ENCODE data around the gene CABCOCO1.

The CABCOCO1 gene

DNA sequence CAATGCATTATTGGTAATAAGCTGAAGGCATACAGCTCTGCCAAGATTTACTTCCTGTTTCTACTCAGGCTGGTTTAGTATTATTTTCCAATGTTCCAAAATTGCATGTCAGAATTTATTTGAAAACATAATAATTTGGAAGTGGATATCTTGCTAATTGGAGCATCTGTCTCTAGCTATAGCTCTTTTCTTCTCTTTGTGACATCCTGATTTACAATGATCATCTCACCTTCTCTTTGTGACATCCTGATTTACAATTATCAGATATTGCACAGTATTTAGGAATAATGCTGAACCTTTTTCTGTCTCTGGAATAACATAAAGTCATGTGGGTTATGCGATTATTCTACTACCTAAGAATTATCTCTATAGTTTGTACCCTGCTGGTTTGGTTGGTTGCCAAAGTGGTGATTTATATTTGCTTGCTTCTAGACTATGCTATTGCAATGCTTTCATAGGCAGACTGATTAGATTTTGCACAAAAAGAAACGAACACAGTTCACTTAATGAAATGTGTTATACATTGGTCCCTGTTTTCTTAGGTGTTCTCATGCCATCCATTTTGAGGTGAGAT is 44.3 kb upstream of the CABCOCO1 start:
- no peak for TF ChIP-seq RAD21 (IDR thresholded peaks at IDR 0.05; ENCODE audit: low read depth)
- TF ChIP-seq, protein P1, sequence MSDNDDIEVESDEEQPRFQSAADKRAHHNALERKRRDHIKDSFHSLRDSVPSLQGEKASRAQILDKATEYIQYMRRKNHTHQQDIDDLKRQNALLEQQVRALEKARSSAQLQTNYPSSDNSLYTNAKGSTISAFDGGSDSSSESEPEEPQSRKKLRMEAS (IDR thresholded peaks at IDR 0.05) = no peak
- TF ChIP-seq CREB1 (IDR thresholded peaks at IDR 0.05; ENCODE audit: low read depth) = no peak
- no peak for TF ChIP-seq NFIC (IDR thresholded peaks at IDR 0.05)
- no peak for TF ChIP-seq FOXM1 (IDR thresholded peaks at IDR 0.05; ENCODE audit: borderline replicate concordance, low read depth)
- no peak for TF ChIP-seq TEAD4 (IDR thresholded peaks at IDR 0.05)
- TF ChIP-seq, protein P2, sequence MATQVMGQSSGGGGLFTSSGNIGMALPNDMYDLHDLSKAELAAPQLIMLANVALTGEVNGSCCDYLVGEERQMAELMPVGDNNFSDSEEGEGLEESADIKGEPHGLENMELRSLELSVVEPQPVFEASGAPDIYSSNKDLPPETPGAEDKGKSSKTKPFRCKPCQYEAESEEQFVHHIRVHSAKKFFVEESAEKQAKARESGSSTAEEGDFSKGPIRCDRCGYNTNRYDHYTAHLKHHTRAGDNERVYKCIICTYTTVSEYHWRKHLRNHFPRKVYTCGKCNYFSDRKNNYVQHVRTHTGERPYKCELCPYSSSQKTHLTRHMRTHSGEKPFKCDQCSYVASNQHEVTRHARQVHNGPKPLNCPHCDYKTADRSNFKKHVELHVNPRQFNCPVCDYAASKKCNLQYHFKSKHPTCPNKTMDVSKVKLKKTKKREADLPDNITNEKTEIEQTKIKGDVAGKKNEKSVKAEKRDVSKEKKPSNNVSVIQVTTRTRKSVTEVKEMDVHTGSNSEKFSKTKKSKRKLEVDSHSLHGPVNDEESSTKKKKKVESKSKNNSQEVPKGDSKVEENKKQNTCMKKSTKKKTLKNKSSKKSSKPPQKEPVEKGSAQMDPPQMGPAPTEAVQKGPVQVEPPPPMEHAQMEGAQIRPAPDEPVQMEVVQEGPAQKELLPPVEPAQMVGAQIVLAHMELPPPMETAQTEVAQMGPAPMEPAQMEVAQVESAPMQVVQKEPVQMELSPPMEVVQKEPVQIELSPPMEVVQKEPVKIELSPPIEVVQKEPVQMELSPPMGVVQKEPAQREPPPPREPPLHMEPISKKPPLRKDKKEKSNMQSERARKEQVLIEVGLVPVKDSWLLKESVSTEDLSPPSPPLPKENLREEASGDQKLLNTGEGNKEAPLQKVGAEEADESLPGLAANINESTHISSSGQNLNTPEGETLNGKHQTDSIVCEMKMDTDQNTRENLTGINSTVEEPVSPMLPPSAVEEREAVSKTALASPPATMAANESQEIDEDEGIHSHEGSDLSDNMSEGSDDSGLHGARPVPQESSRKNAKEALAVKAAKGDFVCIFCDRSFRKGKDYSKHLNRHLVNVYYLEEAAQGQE (IDR thresholded peaks at IDR 0.05; ENCODE audit: low read depth) = no peak
- no peak for TF ChIP-seq TCF12 (IDR thresholded peaks at IDR 0.05; ENCODE audit: low read depth)
- TF ChIP-seq EP300 (IDR thresholded peaks at IDR 0.05; ENCODE audit: borderline replicate concordance) = no peak
- TF ChIP-seq TAF1 (IDR thresholded peaks at IDR 0.05; ENCODE audit: low read depth) = no peak
- TF ChIP-seq YY1 (IDR thresholded peaks at IDR 0.05; ENCODE audit: low read depth) = no peak
- no peak for TF ChIP-seq CEBPB (IDR thresholded peaks at IDR 0.05)

DNA sequence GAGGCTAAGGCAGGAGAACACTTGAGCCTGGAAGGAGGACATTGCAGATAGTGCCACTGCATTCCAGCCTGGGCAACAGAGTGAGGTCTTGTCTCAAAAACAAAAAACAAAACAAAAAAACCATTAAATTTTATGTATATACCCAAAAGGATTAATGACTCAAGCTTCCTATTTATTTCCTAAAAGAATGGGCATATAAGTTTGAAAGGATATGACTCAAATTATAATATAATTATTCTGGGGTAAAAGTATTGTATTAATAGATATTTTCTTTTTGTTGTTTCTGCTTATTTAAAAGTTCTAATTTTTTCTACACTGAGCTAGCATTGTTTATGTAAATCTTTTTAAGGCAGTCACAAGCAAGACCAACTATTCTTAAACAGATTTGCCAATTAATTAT is 42.2 kb upstream of the CABCOCO1 start:
- TF ChIP-seq ZBTB7A (IDR thresholded peaks at IDR 0.05; ENCODE audit: low read depth) = no peak
- no peak for TF ChIP-seq YY1 (IDR thresholded peaks at IDR 0.05; ENCODE audit: low read depth)
- no peak for TF ChIP-seq CEBPB (IDR thresholded peaks at IDR 0.05)
- no peak for TF ChIP-seq TAF1 (IDR thresholded peaks at IDR 0.05; ENCODE audit: low read depth)

DNA sequence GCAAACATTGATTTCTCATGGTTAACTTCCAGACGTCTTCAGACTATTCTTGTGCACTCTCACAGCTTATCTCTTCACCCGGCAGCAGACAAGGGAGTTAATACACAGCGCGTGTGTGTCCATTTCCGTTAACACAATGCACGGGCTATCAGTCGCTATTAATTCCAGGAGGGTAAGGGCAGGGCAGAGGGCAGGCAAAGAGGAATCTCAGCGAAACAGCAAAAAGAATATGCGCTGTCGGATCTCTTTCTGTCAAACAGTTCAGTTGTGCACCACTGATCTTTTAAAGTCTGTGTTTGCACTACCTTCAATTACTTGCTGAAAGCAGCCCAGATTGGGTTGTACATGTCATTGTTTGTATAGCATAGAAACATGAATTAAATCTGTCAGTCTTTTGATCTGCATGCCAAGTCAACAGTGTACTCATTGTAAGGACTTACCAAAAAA is 41.1 kb upstream of the CABCOCO1 start:
- TF ChIP-seq TCF12 (IDR thresholded peaks at IDR 0.05; ENCODE audit: low read depth) (no peak), ZBTB7A (IDR thresholded peaks at IDR 0.05; ENCODE audit: low read depth) (no peak), NFIC (IDR thresholded peaks at IDR 0.05) (peak; percentile 52), CREB1 (IDR thresholded peaks at IDR 0.05; ENCODE audit: low read depth) (no peak), EGR1 (IDR thresholded peaks at IDR 0.05) (no peak), TAF1 (IDR thresholded peaks at IDR 0.05; ENCODE audit: low read depth) (no peak), TEAD4 (IDR thresholded peaks at IDR 0.05) (no peak)
- TF ChIP-seq, protein P3, sequence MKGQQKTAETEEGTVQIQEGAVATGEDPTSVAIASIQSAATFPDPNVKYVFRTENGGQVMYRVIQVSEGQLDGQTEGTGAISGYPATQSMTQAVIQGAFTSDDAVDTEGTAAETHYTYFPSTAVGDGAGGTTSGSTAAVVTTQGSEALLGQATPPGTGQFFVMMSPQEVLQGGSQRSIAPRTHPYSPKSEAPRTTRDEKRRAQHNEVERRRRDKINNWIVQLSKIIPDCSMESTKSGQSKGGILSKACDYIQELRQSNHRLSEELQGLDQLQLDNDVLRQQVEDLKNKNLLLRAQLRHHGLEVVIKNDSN (IDR thresholded peaks at IDR 0.05) = no peak

DNA sequence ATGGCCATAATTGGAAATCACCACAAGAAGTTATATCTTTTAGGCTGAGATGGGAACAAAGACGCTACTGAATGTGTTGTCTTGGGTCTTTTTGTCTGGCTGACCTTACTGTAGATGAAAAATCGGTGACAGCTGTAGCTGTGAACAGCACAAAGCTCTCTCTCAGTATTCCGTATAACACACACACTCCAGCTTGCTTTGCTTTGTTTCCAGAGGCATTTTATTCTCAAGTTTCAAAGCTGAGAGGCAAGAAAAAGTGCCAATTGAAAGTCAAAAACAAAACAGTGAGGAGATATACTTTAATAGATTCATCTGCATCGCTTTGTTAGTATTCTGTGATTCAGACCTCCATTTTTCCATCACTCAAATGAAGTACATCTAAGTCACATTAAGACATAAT is 39.6 kb upstream of the CABCOCO1 start:
- TF ChIP-seq NFIC (IDR thresholded peaks at IDR 0.05) = no peak
- no peak for TF ChIP-seq CEBPB (IDR thresholded peaks at IDR 0.05)
- TF ChIP-seq FOXM1 (IDR thresholded peaks at IDR 0.05; ENCODE audit: borderline replicate concordance, low read depth) = no peak
- TF ChIP-seq TCF12 (IDR thresholded peaks at IDR 0.05; ENCODE audit: low read depth) = no peak
- no peak for TF ChIP-seq ZBTB7A (IDR thresholded peaks at IDR 0.05; ENCODE audit: low read depth)
- TF ChIP-seq, protein P1 (IDR thresholded peaks at IDR 0.05) = no peak
- TF ChIP-seq EP300 (IDR thresholded peaks at IDR 0.05; ENCODE audit: borderline replicate concordance) = no peak
- no peak for TF ChIP-seq YY1 (IDR thresholded peaks at IDR 0.05; ENCODE audit: low read depth)
- no peak for TF ChIP-seq CREB1 (IDR thresholded peaks at IDR 0.05; ENCODE audit: low read depth)
- TF ChIP-seq, protein P3 (IDR thresholded peaks at IDR 0.05) = no peak
- no peak for TF ChIP-seq EGR1 (IDR thresholded peaks at IDR 0.05)
- no peak for TF ChIP-seq TEAD4 (IDR thresholded peaks at IDR 0.05)
- TF ChIP-seq, protein P2 (IDR thresholded peaks at IDR 0.05; ENCODE audit: low read depth) = no peak
- no peak for TF ChIP-seq RAD21 (IDR thresholded peaks at IDR 0.05; ENCODE audit: low read depth)
- TF ChIP-seq TAF1 (IDR thresholded peaks at IDR 0.05; ENCODE audit: low read depth) = no peak

DNA sequence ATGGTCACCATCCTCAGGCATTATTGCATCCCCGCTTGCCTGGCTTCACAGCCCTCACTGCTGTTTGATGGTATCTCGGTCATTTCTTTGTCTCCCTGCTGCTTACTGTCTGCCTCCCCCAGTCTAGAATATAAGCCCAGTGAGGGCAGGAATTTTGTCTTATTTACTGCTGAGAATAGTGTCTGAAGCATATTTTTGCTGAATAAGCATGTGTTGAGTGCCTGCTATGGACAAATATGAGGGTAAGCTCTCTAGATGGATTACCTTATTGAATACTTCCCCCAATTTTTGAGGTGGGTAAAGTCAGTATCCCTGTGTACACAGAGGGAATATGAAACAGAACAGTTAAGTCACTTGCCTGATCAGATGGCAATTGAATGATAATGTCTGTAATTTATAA is 36.5 kb upstream of the CABCOCO1 start:
- TF ChIP-seq EP300 (IDR thresholded peaks at IDR 0.05; ENCODE audit: borderline replicate concordance) = no peak
- no peak for TF ChIP-seq EGR1 (IDR thresholded peaks at IDR 0.05)
- no peak for TF ChIP-seq FOXM1 (IDR thresholded peaks at IDR 0.05; ENCODE audit: borderline replicate concordance, low read depth)
- TF ChIP-seq, protein P2 (IDR thresholded peaks at IDR 0.05; ENCODE audit: low read depth) = no peak
- TF ChIP-seq CREB1 (IDR thresholded peaks at IDR 0.05; ENCODE audit: low read depth) = no peak
- TF ChIP-seq TCF12 (IDR thresholded peaks at IDR 0.05; ENCODE audit: low read depth) = no peak
- TF ChIP-seq ZBTB7A (IDR thresholded peaks at IDR 0.05; ENCODE audit: low read depth) = no peak
- TF ChIP-seq TAF1 (IDR thresholded peaks at IDR 0.05; ENCODE audit: low read depth) = no peak
